Measurements from ENCODE around the gene KRT10. TPM values are rescaled to one million over a fixed set of nuclear protein-coding genes. Genes with fewer than 3 reads are reported as not detected.

KRT10 gene
- polyA plus RNA-seq, 1 of the 3 experiments (the other 2 are of a cell fraction): 31.6 TPM

DNA sequence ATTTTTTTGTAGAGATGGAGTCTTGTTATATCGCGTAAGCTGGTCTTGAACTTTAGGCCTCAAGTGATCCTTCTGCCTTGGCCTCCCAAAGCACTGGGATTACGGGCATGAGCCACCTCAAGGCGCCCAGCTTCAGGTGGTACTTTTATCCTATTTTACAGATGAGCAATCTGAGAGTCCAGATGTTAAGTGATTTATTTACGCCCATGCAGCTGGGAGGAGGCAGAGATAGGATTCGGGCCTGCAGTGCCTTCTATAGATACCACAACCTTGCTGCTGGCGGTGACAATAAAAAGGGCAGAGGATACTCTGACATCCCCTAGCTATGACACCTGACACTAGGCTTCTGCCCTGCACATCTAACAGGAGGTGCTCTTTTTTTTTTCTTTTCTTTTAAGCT lies 48.9 kb upstream of the KRT10 start:
- no peak for DNase-seq
- Histone ChIP-seq H3K27ac (ENCODE audit: low read depth in 2 of 2, low read length in 1 of 2) (no peak overlapping the region), H3K4me2 (no peak overlapping the region), H3K9ac (no peak overlapping the region), H3K36me3 (replicated peaks in 1 of 2; ENCODE audit: control insufficient read depth in 1 of 2, insufficient read depth in 2 of 2, low read length in 1 of 2) (no peaks in the 10 kb centered on the region), H2AFZ (ENCODE audit: low read depth) (no peak overlapping the region), H3K4me3 (ENCODE audit: low read depth in 2 of 2, low read length in 1 of 2) (no peak overlapping the region), H4K20me1 (ENCODE audit: insufficient read depth) (no peaks in the 10 kb centered on the region), H3K9me3 (no peaks in the 10 kb centered on the region; the same call in 1 of the 2 replicates), H3K4me1 (ENCODE audit: control insufficient read depth in 1 of 2, insufficient read depth in 2 of 2, low read depth in 1 of 2, low read length in 1 of 2) (no peaks in the 10 kb centered on the region), H3K27me3 (ENCODE audit: insufficient read depth) (peaks cover 34% of the 10 kb centered on the region), H3K9me2 (no peaks in the 10 kb centered on the region), H3K79me2 (ENCODE audit: insufficient read depth) (no peaks in the 10 kb centered on the region), H3F3A (replicated peaks; ENCODE audit: insufficient read depth) (no peaks in the 10 kb centered on the region)
- POLR2A ChIA-PET: no interaction called here
- TF ChIP-seq TCF12 (IDR thresholded peaks at IDR 0.05) (no peak), JUND (IDR thresholded peaks at IDR 0.05) (no peak), FOXJ3 (CRISPR knock-in tag; IDR thresholded peaks at IDR 0.05) (no peak), PBX3 (IDR thresholded peaks at IDR 0.05) (no peak), MEF2A (IDR thresholded peaks at IDR 0.05; ENCODE audit: borderline replicate concordance, low read depth) (no peak)
- TF ChIP-seq, protein P1, sequence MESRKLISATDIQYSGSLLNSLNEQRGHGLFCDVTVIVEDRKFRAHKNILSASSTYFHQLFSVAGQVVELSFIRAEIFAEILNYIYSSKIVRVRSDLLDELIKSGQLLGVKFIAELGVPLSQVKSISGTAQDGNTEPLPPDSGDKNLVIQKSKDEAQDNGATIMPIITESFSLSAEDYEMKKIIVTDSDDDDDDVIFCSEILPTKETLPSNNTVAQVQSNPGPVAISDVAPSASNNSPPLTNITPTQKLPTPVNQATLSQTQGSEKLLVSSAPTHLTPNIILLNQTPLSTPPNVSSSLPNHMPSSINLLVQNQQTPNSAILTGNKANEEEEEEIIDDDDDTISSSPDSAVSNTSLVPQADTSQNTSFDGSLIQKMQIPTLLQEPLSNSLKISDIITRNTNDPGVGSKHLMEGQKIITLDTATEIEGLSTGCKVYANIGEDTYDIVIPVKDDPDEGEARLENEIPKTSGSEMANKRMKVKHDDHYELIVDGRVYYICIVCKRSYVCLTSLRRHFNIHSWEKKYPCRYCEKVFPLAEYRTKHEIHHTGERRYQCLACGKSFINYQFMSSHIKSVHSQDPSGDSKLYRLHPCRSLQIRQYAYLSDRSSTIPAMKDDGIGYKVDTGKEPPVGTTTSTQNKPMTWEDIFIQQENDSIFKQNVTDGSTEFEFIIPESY (IDR thresholded peaks at IDR 0.05; ENCODE audit: borderline replicate concordance, low read depth): no peak
- TF ChIP-seq, protein P2, sequence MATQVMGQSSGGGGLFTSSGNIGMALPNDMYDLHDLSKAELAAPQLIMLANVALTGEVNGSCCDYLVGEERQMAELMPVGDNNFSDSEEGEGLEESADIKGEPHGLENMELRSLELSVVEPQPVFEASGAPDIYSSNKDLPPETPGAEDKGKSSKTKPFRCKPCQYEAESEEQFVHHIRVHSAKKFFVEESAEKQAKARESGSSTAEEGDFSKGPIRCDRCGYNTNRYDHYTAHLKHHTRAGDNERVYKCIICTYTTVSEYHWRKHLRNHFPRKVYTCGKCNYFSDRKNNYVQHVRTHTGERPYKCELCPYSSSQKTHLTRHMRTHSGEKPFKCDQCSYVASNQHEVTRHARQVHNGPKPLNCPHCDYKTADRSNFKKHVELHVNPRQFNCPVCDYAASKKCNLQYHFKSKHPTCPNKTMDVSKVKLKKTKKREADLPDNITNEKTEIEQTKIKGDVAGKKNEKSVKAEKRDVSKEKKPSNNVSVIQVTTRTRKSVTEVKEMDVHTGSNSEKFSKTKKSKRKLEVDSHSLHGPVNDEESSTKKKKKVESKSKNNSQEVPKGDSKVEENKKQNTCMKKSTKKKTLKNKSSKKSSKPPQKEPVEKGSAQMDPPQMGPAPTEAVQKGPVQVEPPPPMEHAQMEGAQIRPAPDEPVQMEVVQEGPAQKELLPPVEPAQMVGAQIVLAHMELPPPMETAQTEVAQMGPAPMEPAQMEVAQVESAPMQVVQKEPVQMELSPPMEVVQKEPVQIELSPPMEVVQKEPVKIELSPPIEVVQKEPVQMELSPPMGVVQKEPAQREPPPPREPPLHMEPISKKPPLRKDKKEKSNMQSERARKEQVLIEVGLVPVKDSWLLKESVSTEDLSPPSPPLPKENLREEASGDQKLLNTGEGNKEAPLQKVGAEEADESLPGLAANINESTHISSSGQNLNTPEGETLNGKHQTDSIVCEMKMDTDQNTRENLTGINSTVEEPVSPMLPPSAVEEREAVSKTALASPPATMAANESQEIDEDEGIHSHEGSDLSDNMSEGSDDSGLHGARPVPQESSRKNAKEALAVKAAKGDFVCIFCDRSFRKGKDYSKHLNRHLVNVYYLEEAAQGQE (IDR thresholded peaks at IDR 0.05; ENCODE audit: low read depth, low read length): no peak
- WGBS (ENCODE audit: low lambda C conversion rate): 74% methylated on average over 7 of the region's 7 CpGs
- CTCF ChIA-PET: interaction anchor here (1.0 kb wide), 1 partner anchor 12 kb away, joined by 3 read pairs; no protein-coding TSS in a partner anchor

GRCh38 chr17:40870136-40870535 lies 47.7 kb upstream of the KRT10 start:
- no peak overlapping the region for H2AFZ ChIP-seq (ENCODE audit: low read depth)
- peaks cover 39% of the 10 kb centered on the region for H3K27me3 ChIP-seq (ENCODE audit: insufficient read depth)
- H3K4me1 ChIP-seq (ENCODE audit: control insufficient read depth in 1 of 2, insufficient read depth in 2 of 2, low read depth in 1 of 2, low read length in 1 of 2): no peaks in the 10 kb centered on the region
- ChIA-PET CTCF (interaction anchor here (1.1 kb wide), 1 partner anchor 778 kb away, joined by 3 read pairs; no protein-coding TSS in a partner anchor), POLR2A (no interaction called here)
- no peak for DNase-seq
- H3K79me2 ChIP-seq (ENCODE audit: insufficient read depth): no peaks in the 10 kb centered on the region
- H3K9ac ChIP-seq: no peak overlapping the region
- no peak overlapping the region for H3K4me3 ChIP-seq (ENCODE audit: low read depth in 2 of 2, low read length in 1 of 2)
- H3F3A ChIP-seq (replicated peaks; ENCODE audit: insufficient read depth): no peaks in the 10 kb centered on the region
- WGBS (ENCODE audit: low lambda C conversion rate): 17% methylated on average over 4 of the region's 4 CpGs
- H3K4me2 ChIP-seq: no peak overlapping the region
- no peaks in the 10 kb centered on the region for H3K9me2 ChIP-seq
- no peaks in the 10 kb centered on the region for H3K36me3 ChIP-seq (replicated peaks in 1 of 2; ENCODE audit: control insufficient read depth in 1 of 2, insufficient read depth in 2 of 2, low read length in 1 of 2)
- TF ChIP-seq, protein P2 (IDR thresholded peaks at IDR 0.05; ENCODE audit: low read depth, low read length): no peak
- TF ChIP-seq EZH2phosphoT487 (IDR thresholded peaks at IDR 0.05; ENCODE audit: borderline replicate concordance, low read depth) (no peak), GABPA (IDR thresholded peaks at IDR 0.05; ENCODE audit: low read depth) (no peak), SMC3 (IDR thresholded peaks at IDR 0.05; ENCODE audit: low read depth, low read length) (no peak), YY1 (IDR thresholded peaks at IDR 0.05; ENCODE audit: low read depth) (no peak), CTCF (IDR thresholded peaks at IDR 0.05) (no peak), MEF2A (IDR thresholded peaks at IDR 0.05; ENCODE audit: borderline replicate concordance, low read depth) (no peak)
- TF ChIP-seq, protein P3, sequence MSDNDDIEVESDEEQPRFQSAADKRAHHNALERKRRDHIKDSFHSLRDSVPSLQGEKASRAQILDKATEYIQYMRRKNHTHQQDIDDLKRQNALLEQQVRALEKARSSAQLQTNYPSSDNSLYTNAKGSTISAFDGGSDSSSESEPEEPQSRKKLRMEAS (IDR thresholded peaks at IDR 0.05; ENCODE audit: low read depth): no peak
- no peak overlapping the region for H3K27ac ChIP-seq (ENCODE audit: low read depth in 2 of 2, low read length in 1 of 2)
- no peaks in the 10 kb centered on the region; the same call in 1 of the 2 replicates for H3K9me3 ChIP-seq
- no peaks in the 10 kb centered on the region for H4K20me1 ChIP-seq (ENCODE audit: insufficient read depth)

Data from SK-N-SH (cell line).